Mucosa of stomach (tissue), 1 donor: ENCODE measurements around the gene YWHAG.
"Not testable (repeated sequence)": the region's sequence is repeated elsewhere in the genome, so short reads cannot be mapped to it uniquely, and the experiment has no call there.

Source experiments
- H3K27me3 ChIP-seq: one replicate; pipeline ENCODE4 v1.7.0; 2013; ENCODE audit warnings: mild to moderate bottlenecking, low read length; ENCODE audit not compliant: control insufficient read depth, insufficient read depth
- H3K36me3 ChIP-seq: one replicate; pipeline ENCODE4 v1.7.0; 2013; ENCODE audit warnings: low read length; ENCODE audit not compliant: control insufficient read depth, insufficient read depth
- H3K4me1 ChIP-seq: one replicate; pipeline ENCODE4 v1.7.0; 2013; ENCODE audit warnings: mild to moderate bottlenecking, low read length; ENCODE audit not compliant: control insufficient read depth, insufficient read depth
- H3K4me3 ChIP-seq: one replicate; pipeline ENCODE4 v1.7.0; 2013; ENCODE audit warnings: low read length
- H3K9ac ChIP-seq: one replicate; pipeline ENCODE4 v1.7.0; 2013; ENCODE audit warnings: mild to moderate bottlenecking, low read length, moderate library complexity
- H3K9me3 ChIP-seq: one replicate; pipeline ENCODE4 v1.7.0; 2013; ENCODE audit warnings: mild to moderate bottlenecking, low read length, moderate library complexity; ENCODE audit not compliant: control insufficient read depth
- donor health status: Pancreatic carcinoma.

Gene YWHAG

DNA sequence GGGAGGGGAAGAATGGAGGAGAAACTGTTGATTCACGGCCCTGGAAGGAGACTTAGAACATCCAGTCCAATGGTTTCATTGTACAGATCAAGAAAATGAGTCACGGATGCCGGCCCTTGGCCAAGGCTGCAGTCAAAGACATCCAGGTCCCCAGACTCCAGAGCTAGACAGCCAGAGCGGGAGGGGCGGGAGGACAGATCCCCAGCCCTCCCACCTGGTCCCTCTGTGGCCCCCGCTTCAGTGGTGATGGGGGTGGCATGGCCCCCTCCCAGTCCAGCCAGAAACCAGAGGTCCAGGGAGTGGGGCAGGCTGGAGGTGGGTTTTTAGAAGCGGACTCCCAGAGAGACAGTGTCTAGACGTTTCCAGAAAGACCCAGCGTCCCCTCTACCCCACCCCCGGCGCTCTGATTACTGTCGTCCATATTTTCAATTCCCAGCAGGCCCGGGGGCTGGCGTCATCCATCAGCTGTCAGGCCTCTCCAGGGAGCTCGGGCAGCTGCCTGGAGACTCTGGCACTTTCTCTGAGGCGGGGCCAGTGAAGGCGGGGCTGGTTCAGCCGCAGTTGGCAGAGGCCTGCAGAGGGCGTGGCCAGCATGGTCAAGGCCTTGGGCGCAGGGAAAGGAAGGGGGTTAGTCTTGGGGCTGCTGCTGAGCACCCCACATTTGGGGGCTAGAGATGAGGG lies 64.3 kb downstream of the YWHAG start:
- H3K9me3 ChIP-seq: no peaks in the 10 kb centered on the region
- H3K9ac ChIP-seq: peak overlapping the region; percentile 96
- no peaks in the 10 kb centered on the region for H3K27me3 ChIP-seq
- H3K36me3 ChIP-seq: no peaks in the 10 kb centered on the region
- H3K4me1 ChIP-seq: peaks cover 82% of the 10 kb centered on the region
- H3K4me3 ChIP-seq: peak overlapping the region; percentile 56

DNA sequence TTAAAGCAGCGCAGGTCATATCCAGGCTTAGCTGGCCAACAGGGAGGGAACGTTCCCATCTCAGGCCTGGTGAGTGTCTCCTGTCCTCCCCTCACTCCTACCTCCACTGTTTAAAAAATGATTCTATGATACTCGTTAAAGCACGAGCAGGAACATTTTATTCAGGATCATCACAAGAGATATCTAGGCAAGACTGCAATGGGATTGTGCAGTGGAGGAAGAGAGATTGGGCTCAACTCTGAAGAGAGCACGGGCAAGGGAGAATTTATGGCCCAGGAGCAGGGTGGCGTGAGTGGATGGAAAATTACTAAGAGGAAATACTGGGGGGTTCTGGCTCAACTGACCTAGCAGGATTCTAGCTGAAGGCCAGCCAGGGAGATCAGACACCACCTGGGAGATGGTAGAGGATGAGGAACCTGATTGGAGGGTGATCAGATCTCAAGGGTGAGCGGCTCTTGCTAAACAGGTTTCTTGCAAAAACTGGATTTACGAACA lies 65.3 kb downstream of the YWHAG start:
- H3K4me3 ChIP-seq: no peak overlapping the region
- peak overlapping the region; percentile 29 for H3K9ac ChIP-seq
- no peaks in the 10 kb centered on the region for H3K36me3 ChIP-seq
- peaks cover 73% of the 10 kb centered on the region for H3K4me1 ChIP-seq
- no peaks in the 10 kb centered on the region for H3K27me3 ChIP-seq
- no peaks in the 10 kb centered on the region for H3K9me3 ChIP-seq

DNA sequence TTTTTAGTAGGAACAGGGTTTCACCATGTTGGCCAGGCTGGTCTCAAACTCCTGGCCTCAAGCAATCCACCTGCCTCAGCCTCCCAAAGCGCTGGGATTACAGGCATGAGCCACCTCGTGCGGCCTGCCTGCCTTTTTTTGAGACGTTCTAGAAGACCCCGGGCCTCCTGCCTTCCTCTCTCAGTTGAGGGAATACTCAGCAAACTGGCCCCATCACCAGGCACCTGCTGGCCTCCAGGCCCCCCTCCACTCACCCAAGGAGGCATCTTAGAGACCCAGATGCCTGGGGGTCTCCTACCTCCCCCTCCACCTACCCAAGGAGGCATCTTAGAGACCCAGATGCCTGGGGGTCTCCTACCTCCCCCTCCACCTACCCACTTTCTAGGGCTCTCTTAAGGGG lies 65.9 kb downstream of the YWHAG start:
- not testable (repeated sequence) for H3K9ac ChIP-seq, H3K4me3 ChIP-seq, H3K36me3 ChIP-seq, H3K27me3 ChIP-seq, H3K9me3 ChIP-seq
- peaks cover 67% of the 10 kb centered on the region for H3K4me1 ChIP-seq

DNA sequence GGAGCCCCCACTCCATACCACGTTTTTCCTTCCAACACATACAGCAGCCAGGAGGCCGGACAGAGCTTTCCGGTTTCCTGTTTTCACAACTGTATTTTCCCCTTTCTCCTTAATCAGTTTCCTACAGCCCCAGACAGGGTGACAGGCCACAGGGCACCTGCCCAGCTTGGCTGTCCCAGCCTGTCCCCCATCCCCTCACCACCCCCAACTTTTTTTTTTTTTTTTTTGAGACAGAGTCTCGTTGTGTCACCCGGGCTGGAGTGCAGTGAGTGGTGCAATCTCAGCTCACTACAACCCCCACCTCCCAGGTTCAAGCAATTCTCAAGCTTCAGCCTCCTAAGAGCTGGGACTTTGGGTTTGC lies 66.6 kb downstream of the YWHAG start:
- H3K27me3 ChIP-seq: no peaks in the 10 kb centered on the region
- H3K9ac ChIP-seq: peak overlapping the region; percentile 54

DNA sequence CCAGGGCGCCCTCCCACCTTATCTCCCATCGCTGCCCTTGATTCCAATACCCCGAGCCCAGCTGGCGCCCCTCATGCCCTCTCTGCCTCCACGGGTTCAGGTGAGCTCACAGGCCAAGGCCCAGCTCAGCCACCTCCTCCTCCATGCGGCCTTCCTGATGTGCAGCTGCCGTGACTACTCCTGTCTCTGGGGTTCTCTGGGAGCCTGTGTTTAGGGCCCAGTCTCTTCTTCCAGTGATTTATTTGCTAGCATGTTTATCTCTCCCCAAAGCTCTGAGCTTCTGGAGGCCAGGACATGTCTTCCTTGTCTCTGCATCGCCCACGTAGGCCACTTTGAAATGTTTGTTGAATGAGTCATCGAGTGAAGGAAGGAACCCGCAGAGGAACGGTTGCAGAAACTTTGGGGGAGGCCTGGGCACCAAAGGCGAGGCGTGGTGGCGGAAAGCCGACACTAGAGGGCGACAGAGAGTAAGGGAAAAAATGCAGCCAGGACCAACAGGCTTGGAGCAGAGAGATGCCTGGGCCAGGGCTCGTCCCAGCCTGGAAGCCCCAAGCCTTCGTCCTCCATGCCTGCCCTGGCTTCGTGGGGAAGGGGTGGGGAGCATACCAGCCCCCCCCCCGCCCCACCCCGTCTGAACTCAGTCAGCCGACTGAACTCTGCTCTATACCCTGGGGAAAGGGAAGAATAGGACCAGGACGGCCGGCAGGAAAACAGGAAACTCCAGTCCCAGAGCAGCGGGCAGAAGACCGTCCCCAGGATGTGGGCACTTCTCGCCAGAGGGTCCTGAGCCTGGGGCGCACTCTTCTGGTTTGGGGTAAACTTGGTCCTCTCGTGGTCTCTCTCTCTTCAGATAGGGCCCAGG lies 67.2 kb downstream of the YWHAG start:
- Histone ChIP-seq H3K4me3 (no peak overlapping the region), H3K9me3 (no peaks in the 10 kb centered on the region), H3K9ac (peak overlapping the region; percentile 54), H3K4me1 (peaks cover 54% of the 10 kb centered on the region), H3K36me3 (no peaks in the 10 kb centered on the region), H3K27me3 (no peaks in the 10 kb centered on the region)

More for the DNA sequence above, 66.6 kb downstream of the YWHAG start:
- peaks cover 60% of the 10 kb centered on the region for H3K4me1 ChIP-seq
- no peaks in the 10 kb centered on the region for H3K9me3 ChIP-seq
- no peak overlapping the region for H3K4me3 ChIP-seq
- H3K36me3 ChIP-seq: no peaks in the 10 kb centered on the region

DNA sequence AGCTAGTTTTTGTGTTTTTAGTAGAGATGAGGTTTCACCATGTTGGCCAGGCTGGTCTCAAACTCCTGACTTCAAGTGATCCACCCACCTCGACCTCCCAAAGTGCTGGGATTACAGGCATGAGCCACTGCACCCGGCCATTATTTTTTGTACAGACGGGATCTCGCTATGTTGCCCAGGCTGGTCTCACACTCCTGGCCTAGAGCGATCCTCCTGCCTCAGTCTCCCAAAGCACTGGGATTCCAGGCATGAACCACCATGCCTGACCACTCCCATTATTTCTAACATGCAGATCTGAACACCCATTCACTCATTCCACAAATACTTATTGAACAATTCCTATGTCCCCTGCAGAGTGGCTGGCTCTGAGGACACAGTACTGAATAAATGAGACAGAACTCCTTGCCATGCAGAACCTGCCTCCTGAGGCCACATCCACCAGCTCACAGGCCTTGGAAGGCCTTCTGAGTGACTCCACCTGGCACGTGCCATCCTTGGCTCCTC lies 67.9 kb downstream of the YWHAG start:
- peak overlapping the region; percentile 54 for H3K9ac ChIP-seq
- H3K9me3 ChIP-seq, H3K27me3 ChIP-seq, H3K36me3 ChIP-seq, H3K4me3 ChIP-seq: not testable (repeated sequence)
- peaks cover 48% of the 10 kb centered on the region for H3K4me1 ChIP-seq

DNA sequence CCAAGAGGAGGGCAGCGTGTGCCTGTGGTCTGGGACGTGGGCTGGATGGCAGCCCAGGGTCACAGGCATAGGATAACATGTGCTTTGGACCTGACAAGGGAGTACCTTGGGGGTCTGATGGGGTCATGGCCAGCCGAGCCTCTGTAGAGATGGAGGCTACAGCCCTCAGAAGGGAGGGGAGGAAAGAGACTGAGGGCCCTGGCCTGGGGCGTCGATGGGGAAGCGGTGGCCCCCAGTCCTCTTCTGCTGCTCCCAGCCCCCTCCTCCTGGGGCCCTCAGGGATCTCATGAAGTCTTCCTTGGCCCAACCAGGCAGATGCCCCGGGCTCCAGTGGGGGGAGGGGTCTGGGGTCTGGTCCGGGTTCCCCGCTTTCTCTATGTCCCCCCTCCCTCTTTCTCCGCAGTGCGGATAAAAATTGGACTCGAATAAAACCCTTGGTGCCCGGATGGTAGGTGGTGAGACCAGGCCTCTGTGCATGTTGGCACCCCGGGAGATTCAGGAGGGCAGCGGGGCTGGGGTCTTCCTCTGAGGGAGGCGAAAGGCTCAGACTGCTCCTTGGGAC lies 71.9 kb downstream of the YWHAG start:
- no peak overlapping the region for H3K9ac ChIP-seq
- H3K27me3 ChIP-seq: peaks cover 25% of the 10 kb centered on the region
- peaks cover 17% of the 10 kb centered on the region for H3K4me1 ChIP-seq
- H3K36me3 ChIP-seq: no peaks in the 10 kb centered on the region
- no peak overlapping the region for H3K4me3 ChIP-seq
- H3K9me3 ChIP-seq: no peaks in the 10 kb centered on the region

DNA sequence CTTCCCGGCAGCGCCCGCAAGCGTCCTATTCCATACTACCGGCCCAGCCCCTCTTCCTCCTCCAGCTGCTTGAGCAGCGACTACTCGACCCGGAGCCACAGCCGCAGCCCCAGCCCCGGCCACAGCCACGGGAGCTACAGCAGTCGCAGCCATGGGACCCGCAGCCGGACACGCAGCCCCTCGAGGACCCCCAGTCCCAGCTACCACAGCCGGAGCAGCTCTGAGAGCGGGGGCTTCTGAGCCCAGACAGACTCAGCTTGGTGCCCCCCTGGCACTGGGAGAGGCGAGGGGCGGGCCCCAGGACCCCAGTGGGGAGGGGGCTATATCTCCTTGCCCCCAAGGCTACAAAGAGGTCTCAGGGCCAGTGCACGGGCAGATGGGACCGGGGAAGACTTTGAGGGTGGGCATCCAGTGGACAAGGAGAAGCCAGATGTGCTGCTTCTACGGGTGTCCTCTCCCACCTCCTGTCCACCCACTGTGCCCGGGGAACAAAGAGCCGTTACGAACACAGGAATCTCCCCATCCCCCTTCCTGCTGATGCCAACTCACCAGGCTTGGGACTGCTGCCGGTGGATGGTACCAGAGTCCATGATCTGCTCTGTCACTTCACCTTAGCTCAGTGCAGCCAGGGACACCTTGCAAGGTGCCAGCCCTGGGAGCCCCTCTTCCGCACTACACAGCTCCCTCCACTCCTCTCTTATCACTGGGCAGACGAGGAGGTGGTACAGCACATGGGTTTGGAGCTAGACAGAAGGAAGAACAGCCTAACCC lies 73.0 kb downstream of the YWHAG start:
- Histone ChIP-seq H3K4me3 (no peak overlapping the region), H3K9ac (no peak overlapping the region), H3K4me1 (peaks cover 16% of the 10 kb centered on the region), H3K36me3 (no peaks in the 10 kb centered on the region), H3K27me3 (peaks cover 34% of the 10 kb centered on the region), H3K9me3 (no peaks in the 10 kb centered on the region)

DNA sequence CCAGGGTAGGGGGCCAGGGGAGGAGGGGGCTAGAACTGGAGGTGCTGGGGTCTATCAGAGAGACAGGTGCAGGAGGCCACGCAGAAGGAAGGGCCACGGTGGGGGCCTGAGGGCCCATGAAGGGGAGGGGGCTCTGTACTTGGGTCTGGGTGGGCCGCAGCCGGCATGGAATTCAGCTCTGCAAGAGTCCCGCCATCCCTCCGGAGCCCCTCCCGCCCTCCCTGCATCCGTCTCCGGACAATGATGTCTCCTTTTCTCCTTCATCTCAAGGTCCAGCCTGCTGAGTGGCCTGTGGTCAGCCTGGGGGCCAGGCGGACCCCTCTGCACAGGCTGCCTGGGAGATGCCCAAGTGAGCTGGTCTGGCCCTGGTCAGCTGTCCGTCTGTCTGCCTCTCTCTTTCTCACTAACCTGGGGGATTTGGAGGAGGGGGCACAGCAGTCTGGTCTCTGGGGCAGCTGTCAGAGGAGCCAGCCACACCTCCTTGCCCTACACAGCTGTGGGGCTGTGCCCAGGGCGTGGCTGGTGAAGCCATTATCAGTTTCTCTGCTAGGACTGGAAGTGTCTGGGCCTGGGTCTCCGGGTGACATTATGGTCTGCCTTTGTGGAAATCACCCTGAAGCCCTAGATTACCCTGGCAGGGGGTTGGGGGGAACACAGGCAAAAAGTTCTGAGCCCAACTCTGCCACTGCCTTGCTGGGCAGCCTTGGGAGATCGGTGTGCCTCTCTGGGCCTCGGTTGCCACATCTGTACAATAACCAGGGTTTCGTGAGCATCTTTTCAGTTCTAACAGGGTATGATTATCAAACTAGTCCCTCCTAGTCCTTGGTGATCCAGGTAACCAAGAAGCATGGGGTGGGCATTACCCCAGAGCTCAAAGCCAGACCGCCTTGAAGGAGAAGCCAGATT lies 75.3 kb downstream of the YWHAG start:
- peaks cover 16% of the 10 kb centered on the region for H3K4me1 ChIP-seq
- no peak overlapping the region for H3K9ac ChIP-seq
- no peaks in the 10 kb centered on the region for H3K36me3 ChIP-seq
- H3K9me3 ChIP-seq: no peaks in the 10 kb centered on the region
- H3K4me3 ChIP-seq: no peak overlapping the region
- H3K27me3 ChIP-seq: peaks cover 44% of the 10 kb centered on the region

DNA sequence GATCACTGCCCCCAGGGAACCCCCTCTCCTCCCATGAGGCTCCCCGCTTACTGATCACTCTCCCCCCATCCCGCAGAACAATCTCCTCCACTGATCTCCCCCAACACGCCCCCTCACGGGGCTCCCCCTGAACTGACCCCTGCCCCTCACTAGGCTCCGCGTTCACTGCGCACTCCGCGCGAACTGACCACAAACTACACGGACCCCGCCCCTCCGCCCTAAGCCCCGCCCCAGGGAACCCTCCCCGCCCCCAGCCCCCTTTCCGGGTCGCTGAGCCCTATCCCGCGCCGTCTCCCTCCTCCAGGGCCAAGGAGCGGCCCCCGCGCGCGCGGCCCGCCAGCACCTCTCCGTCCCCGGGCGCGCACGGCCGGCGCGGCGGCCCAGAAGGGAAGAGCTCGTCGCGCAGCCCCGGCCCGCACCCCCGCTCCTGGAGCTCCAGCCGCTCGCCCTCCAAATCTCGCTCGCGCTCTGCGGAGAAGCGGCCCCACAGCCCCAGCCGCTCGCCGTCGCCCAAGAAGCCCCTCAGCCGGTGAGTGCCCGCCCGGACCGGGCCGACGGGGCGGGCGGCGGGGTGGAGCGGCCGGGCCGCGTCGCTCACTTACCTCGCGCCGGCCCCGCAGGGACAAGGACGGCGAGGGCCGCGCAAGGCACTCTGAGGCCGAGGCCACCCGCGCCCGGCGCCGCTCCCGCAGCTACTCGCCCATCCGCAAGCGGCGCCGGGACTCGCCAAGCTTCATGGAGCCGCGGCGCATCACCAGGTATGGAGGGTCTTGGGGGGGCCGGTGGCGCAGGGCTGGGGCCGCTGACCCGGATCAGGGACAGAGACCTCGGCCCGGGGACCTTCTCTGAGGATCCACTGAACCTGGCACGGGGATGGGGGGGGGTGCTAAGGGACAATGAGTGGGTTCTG lies 76.2 kb downstream of the YWHAG start:
- peaks cover 16% of the 10 kb centered on the region for H3K4me1 ChIP-seq
- H3K9me3 ChIP-seq: no peaks in the 10 kb centered on the region
- H3K4me3 ChIP-seq: no peak overlapping the region
- H3K27me3 ChIP-seq: peaks cover 46% of the 10 kb centered on the region
- H3K9ac ChIP-seq: no peak overlapping the region
- H3K36me3 ChIP-seq: no peaks in the 10 kb centered on the region
